Measurements from ENCODE around the gene EXOC6B.
"Not testable (repeated sequence)": the region's sequence is repeated elsewhere in the genome, so short reads cannot be mapped to it uniquely, and the experiment has no call there.

Gene EXOC6B

DNA sequence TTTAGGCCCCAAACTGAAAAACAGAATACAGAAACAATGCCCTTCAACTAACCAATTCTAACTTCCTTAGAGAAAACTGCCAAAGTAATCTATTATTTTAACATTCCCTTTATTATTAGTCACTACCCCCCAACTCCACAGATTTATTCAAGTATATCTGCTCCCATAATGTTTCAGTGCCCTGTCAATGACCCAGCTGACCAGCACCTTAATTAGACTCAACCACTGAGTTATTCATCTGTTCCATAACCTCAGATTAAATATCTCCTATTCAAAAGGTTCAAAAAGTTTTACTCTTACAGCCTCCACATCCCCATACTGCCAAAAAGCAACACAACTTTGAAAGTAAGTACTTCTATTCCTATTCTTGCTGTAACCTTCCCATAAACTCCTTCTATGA lies 202.4 kb downstream of the EXOC6B start:
- H3K27ac Mint-ChIP-seq: no peak overlapping the region
- peaks cover 7% of the 10 kb centered on the region for H3K36me3 Mint-ChIP-seq (ENCODE audit: low read depth)
- ATAC-seq: no peak
- no peaks in the 10 kb centered on the region for H3K27me3 Mint-ChIP-seq
- H3K4me1 Mint-ChIP-seq: no peaks in the 10 kb centered on the region
- H3K4me3 Mint-ChIP-seq: no peak overlapping the region
- no peak for DNase-seq
- peaks cover 11% of the 10 kb centered on the region for H3K9me3 Mint-ChIP-seq

DNA sequence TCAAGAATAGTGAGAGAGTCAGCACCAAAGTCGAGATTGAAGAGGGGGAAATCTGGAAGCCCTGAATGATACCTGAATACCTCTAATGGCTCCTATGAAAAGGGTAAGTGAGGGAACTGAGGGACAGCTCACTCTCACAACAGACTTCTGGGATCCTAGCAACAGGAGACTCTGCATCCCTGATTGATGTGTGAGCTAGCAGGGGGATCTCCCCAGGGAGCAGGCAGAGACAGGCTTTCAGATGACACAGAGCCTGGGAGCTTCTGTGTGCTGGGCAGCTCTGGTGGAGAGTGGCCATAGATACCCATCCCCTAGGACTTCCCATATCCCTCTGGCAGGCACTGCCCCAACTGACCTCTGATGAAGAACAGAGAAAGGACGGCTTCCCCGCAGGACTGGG lies 206.2 kb downstream of the EXOC6B start:
- no peak overlapping the region for H3K4me3 Mint-ChIP-seq
- DNase-seq (no peak), ATAC-seq (no peak)
- no peaks in the 10 kb centered on the region for H3K4me1 Mint-ChIP-seq
- H3K36me3 Mint-ChIP-seq (ENCODE audit: low read depth): peaks cover 20% of the 10 kb centered on the region
- no peaks in the 10 kb centered on the region for H3K27me3 Mint-ChIP-seq
- peaks cover 28% of the 10 kb centered on the region for H3K9me3 Mint-ChIP-seq
- H3K27ac Mint-ChIP-seq: no peak overlapping the region

DNA sequence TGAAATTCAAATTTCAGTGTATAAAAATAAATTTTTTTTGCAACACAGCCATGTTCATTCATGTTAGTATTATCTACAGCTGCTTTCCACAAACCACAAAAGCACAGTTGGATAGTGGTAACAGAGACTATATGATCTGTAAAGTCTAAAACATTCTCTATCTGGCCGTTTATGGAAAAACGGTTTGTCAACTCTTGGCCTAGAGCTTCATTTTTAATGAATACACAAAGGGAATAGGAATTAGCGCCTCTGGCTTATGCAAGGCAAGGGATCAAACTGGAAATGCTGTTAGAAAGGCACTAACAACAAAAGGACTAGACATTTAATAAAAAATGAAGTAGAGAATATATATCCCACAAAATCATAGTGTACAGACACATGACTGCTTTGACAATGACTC lies 211.9 kb downstream of the EXOC6B start:
- ATAC-seq (no peak), DNase-seq (no peak)
- no peaks in the 10 kb centered on the region for H3K4me1 Mint-ChIP-seq
- H3K27ac Mint-ChIP-seq: no peak overlapping the region
- no peak overlapping the region for H3K4me3 Mint-ChIP-seq
- H3K9me3 Mint-ChIP-seq: peaks cover 21% of the 10 kb centered on the region
- H3K36me3 Mint-ChIP-seq (ENCODE audit: low read depth): peaks cover 17% of the 10 kb centered on the region
- no peaks in the 10 kb centered on the region for H3K27me3 Mint-ChIP-seq

DNA sequence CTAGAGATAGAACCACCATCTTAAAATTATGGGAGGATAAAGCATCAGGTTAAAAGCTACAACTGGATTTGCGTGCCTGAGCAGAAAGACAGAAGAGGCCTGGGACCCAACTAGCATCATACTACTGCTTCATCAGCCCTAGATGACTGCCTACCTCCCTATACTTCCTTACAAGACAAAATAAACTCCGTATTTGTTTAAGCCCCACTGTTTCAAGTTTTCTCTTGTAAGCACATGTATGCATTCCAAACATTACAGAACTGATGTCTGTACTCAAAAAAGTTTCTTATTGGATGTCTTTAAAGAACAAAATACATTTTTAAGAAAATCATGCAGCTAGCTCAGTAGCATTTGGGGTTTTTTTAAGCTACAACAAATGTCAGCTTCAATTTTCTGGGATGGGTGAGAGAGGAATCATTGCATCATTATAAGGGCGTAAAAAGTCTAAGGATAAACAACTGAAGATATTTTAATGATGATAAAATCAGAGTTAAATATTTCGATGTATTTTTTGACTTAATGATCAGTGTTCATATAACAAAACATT lies 213.1 kb downstream of the EXOC6B start:
- no peak for DNase-seq
- Mint-ChIP-seq H3K4me3 (no peak overlapping the region), H3K36me3 (ENCODE audit: low read depth) (peaks cover 10% of the 10 kb centered on the region), H3K4me1 (no peaks in the 10 kb centered on the region), H3K27ac (no peak overlapping the region), H3K9me3 (peaks cover 16% of the 10 kb centered on the region), H3K27me3 (no peaks in the 10 kb centered on the region)
- ATAC-seq: no peak

DNA sequence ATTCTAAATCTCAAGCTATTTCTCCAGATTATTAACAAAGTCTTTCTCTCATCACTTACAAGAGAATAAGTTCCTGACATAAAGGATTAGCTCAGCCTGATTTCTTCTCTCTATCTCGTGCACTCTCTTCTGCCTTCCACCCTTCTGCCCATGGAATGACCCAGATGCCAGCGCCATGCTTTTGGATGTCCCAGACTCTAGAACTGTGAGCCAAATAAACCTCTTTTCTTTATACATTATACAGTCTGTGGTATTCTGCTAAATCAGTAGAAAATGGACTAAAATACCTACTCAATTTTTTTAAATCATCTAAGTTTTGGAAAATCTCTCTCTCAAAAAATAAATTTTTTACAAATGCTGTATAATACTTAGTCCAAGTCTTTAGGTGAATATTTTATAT lies 218.6 kb downstream of the EXOC6B start:
- no peak for ATAC-seq
- no peak overlapping the region for H3K27ac Mint-ChIP-seq
- H3K36me3 Mint-ChIP-seq (ENCODE audit: low read depth): no peaks in the 10 kb centered on the region
- H3K27me3 Mint-ChIP-seq: no peaks in the 10 kb centered on the region
- H3K4me1 Mint-ChIP-seq: peaks cover 20% of the 10 kb centered on the region
- H3K4me3 Mint-ChIP-seq: no peak overlapping the region
- peaks cover 5% of the 10 kb centered on the region for H3K9me3 Mint-ChIP-seq
- no peak for DNase-seq

DNA sequence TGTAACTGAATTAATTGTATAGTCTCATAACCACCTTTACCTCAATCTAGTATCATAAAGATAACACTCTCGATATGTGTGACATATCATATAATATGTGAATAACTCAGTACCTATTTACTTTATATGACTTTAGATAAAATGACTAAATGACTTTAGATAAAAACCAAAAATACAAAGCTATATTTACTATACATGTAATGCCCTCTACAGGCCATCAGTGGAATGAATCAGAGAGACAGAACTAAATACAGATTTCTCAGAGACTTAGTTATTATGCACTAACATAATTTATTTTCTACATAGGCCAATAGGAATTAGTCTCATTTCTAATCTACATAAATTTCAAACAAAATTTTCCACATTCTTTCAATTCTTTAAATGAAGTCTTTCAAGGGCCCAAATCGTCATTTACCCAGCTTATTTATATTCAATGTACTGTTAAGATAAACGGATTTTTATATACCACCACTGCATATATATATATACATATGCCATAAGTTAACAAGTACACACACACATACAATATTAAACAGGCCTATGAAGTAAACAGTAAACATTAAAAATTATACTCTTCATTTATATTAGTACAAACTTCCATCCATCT lies 219.9 kb downstream of the EXOC6B start:
- no peaks in the 10 kb centered on the region for H3K27me3 Mint-ChIP-seq
- H3K4me3 Mint-ChIP-seq: no peak overlapping the region
- H3K9me3 Mint-ChIP-seq: peaks cover 5% of the 10 kb centered on the region
- ATAC-seq (no peak), DNase-seq (no peak)
- no peaks in the 10 kb centered on the region for H3K36me3 Mint-ChIP-seq (ENCODE audit: low read depth)
- H3K4me1 Mint-ChIP-seq: peaks cover 20% of the 10 kb centered on the region
- no peak overlapping the region for H3K27ac Mint-ChIP-seq

DNA sequence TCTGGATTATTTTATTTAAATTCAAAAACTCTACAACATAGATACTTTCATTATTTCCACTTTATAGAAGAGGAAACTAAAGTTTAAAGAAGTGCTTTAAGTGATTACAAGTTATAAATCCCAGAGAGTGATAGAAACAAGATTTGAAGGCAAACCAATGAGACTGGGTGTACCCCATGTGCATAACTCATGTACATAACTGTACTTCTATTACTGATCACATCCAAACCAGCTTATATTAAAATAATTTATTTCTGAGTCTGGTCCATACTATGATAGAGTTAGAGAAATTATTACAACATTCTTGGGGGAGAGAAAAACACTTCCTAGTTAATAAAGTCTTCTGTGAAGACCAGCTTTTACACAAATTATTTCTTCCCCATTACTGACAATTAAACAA lies 221.4 kb downstream of the EXOC6B start:
- Mint-ChIP-seq H3K27ac (no peak overlapping the region), H3K9me3 (peaks cover 10% of the 10 kb centered on the region), H3K27me3 (no peaks in the 10 kb centered on the region), H3K4me3 (no peak overlapping the region), H3K4me1 (peaks cover 20% of the 10 kb centered on the region), H3K36me3 (ENCODE audit: low read depth) (peaks cover 5% of the 10 kb centered on the region)
- no peak for DNase-seq
- no peak for ATAC-seq

DNA sequence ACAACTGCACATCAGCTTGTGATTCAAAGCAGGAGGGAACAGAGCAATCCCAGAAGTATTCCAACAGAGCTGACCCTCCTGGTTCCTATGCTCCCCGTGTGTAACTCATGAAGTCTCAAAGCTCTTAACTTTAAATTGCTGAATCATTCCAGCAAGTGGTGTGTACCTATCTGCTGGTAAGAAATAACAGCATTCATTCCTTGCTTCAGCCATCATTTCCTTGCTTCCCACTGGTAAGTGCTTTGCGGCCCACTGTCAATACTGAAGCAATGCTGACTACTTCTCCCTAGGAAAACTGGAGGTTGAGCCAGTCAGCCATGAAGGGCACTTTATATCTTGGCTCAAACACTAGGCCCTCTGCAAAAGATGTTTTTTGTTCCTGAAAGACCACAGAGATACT lies 222.4 kb downstream of the EXOC6B start:
- H3K27me3 Mint-ChIP-seq: no peaks in the 10 kb centered on the region
- H3K4me1 Mint-ChIP-seq: peaks cover 20% of the 10 kb centered on the region
- H3K4me3 Mint-ChIP-seq: no peak overlapping the region
- ATAC-seq (no peak), DNase-seq (no peak)
- H3K36me3 Mint-ChIP-seq (ENCODE audit: low read depth): peaks cover 5% of the 10 kb centered on the region
- peak overlapping the region; percentile 63 for H3K27ac Mint-ChIP-seq
- peaks cover 11% of the 10 kb centered on the region for H3K9me3 Mint-ChIP-seq

DNA sequence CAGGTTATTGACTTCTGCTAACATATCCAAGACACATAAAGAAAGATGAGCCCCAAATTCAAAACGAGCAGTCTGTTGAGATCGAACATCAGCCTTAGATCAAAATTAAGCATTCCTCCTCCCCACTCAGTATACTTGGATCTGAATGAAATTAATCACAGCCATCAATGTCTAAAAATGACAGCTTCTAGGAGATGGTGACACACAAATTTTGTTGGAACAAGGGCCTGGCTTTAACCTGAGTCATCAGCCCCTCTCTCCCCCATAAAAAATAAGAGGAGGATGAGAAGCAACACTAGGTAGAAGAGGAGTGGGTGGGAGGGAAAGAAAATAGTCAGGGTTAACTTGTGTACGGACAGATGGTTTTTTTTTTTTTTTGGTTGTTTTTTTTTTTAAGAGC lies 223.1 kb downstream of the EXOC6B start:
- Mint-ChIP-seq H3K4me3 (no peak overlapping the region), H3K27ac (no peak overlapping the region), H3K36me3 (ENCODE audit: low read depth) (peaks cover 5% of the 10 kb centered on the region), H3K9me3 (peaks cover 6% of the 10 kb centered on the region), H3K4me1 (peaks cover 20% of the 10 kb centered on the region), H3K27me3 (no peaks in the 10 kb centered on the region)
- no peak for DNase-seq
- peak; percentile 49 for ATAC-seq

DNA sequence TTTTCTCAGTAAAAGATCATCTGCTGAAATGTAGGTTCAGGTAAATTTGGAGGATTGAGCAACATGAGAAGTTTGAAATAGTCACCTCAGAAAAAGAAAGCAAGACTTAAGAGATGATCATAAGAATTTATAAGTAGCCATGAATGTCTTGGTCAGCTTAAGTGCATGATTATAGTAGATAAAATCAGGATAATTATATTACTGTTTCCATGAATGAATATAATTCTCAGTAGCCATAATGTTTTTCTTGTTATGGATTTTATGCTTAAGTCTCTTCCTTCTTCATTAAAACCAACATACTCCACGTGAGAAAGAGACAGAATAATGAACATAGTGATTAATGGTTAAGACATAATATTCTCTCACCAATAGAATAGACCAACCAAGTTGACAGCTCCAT lies 223.7 kb downstream of the EXOC6B start:
- Mint-ChIP-seq H3K27me3 (no peaks in the 10 kb centered on the region), H3K27ac (no peak overlapping the region), H3K4me1 (peaks cover 20% of the 10 kb centered on the region), H3K36me3 (ENCODE audit: low read depth) (peaks cover 5% of the 10 kb centered on the region), H3K9me3 (peaks cover 6% of the 10 kb centered on the region), H3K4me3 (no peak overlapping the region)
- no peak for ATAC-seq
- no peak for DNase-seq

DNA sequence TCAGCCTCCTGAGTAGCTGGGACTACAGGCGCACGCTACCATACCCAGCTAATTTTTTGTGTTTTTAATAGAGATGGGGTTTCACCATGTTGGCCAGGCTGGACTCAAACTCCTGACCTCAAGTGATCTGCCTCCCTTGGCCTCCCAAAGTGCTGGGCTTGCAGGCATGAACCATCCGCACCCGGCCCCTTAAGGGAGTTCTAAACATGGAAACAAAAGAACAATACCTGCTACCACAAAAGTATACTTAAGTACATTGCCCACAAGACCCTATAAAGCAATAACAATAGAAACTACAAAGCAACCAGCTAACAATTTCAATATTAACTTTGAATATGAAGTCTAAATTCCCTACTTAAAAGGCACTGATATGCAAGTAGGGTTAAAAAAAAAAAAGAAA lies 242.0 kb downstream of the EXOC6B start:
- H3K4me1 Mint-ChIP-seq; H3K4me3 Mint-ChIP-seq; H3K36me3 Mint-ChIP-seq (ENCODE audit: low read depth); H3K9me3 Mint-ChIP-seq; ATAC-seq; H3K27me3 Mint-ChIP-seq; H3K27ac Mint-ChIP-seq; DNase-seq: not testable (repeated sequence)

DNA sequence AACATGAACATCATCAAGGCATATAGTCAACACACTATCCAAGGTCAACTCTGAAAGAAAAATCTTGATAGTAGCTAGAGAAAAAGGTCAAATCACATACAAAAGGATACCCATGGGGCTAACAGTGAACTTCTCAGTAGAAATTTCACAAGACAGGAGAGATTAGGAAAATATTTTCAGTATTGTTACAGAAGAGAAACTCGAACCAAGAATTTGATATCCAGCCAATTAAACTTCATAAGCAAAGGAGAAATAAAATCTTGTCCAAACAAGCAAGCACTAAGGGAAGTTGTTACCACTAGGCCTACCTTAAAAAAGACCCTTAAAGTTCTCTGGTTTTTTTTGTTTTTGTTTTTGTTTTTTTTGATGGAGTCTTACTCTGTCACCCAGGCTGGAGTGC lies 242.5 kb downstream of the EXOC6B start:
- Mint-ChIP-seq H3K27me3 (no peaks in the 10 kb centered on the region), H3K4me1 (no peaks in the 10 kb centered on the region), H3K27ac (no peak overlapping the region), H3K9me3 (no peaks in the 10 kb centered on the region), H3K36me3 (ENCODE audit: low read depth) (no peaks in the 10 kb centered on the region), H3K4me3 (no peak overlapping the region)
- ATAC-seq (no peak), DNase-seq (no peak)

DNA sequence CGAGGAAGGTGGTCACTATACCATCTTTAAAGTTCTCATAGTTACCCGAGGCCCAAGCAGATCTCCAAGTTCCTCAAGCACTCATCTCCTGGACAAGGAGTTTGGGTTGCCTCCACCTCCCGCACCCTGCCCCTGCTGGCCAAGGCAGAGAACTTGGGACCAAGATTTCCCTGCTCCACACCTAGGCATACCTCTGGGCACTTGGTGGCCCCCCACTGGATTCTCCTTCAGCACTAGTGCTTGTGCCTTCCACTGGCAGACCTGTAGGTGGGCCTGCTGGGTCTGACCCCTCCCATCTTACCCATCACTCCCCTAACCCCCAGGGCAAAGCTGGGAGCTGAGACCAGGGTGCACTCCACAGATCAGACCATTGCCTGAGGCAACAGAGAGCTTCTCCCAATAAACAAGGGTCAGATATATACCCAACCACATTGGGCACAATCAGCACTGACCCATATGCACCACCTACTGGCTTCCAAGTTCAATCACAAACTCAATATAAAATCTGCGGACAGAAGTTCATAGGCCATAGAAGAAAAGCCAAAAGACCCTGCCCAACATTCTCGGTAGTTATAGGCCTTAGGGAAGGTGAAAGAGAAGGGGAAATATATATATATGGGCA lies 244.2 kb downstream of the EXOC6B start:
- Mint-ChIP-seq H3K27ac (no peak overlapping the region), H3K27me3 (no peaks in the 10 kb centered on the region), H3K4me3 (no peak overlapping the region), H3K4me1 (no peaks in the 10 kb centered on the region), H3K36me3 (ENCODE audit: low read depth) (no peaks in the 10 kb centered on the region), H3K9me3 (no peaks in the 10 kb centered on the region)
- DNase-seq (no peak), ATAC-seq (no peak)

DNA sequence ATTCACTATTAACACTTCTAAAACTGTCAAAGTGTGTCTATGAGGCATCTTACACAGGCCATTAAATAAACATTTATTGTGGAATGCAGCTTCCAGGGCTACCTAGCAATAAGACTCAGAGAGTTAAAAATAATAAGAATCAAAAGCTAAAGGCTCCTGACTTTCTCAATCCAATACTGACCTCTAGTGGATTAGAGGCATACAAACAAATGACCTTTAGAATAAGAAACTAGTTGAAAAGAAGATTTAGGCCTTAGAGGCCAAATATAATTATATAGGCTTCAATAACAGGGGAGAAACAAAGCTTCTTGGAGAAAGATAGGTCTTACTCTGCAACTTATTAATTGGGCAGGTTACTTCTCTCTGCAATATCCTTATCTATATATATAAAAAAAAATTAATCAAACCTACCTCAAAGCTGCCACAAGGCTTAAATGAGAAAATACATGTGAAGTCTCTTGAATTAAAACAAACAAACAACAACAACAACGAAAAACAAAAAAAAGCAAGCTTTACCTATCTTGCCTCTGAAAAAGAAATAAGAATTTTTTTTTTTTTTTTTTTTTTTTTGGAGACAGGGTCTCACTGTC lies 246.1 kb downstream of the EXOC6B start:
- Mint-ChIP-seq H3K27ac (no peak overlapping the region), H3K27me3 (no peaks in the 10 kb centered on the region), H3K4me3 (no peak overlapping the region), H3K4me1 (no peaks in the 10 kb centered on the region), H3K9me3 (no peaks in the 10 kb centered on the region), H3K36me3 (ENCODE audit: low read depth) (no peaks in the 10 kb centered on the region)
- no peak for ATAC-seq
- DNase-seq: no peak

DNA sequence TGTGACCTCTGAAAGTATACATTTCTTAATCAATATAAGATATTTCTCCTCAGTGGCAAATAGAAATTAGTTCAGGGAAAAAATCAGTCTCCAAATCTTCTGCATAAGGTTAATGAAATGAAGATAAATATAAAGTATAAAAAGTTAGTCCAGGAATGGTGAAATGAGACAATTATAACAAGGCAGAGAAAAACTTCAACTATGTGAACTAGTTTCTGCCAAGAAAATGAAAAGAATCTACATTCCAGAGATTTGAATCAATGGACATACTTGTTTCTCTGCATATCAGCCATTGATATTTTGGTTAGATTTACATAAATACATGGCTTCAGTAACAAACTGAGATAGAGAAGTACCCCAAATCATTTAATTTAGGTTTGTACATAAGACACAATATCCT lies 249.0 kb downstream of the EXOC6B start:
- peaks cover 1% of the 10 kb centered on the region for H3K36me3 Mint-ChIP-seq (ENCODE audit: low read depth)
- no peak for DNase-seq
- H3K27ac Mint-ChIP-seq: no peak overlapping the region

More for the DNA sequence above, 249.0 kb downstream of the EXOC6B start:
- H3K27me3 Mint-ChIP-seq: no peaks in the 10 kb centered on the region
- no peak for ATAC-seq
- H3K4me1 Mint-ChIP-seq: no peaks in the 10 kb centered on the region
- H3K9me3 Mint-ChIP-seq: no peaks in the 10 kb centered on the region
- H3K4me3 Mint-ChIP-seq: no peak overlapping the region

All from activated naive CD8-positive, alpha-beta T cell treated with anti-CD3 and anti-CD28 coated beads, Interleukin-2, amount 50 U/mL, for 24 hours (primary cell).